MM.1S (cell line): ENCODE data around the gene FAM3B.

Source experiments
- DNase-seq: peaks from one replicate; pipeline ENCODE4 v3.0.0-alpha.2; 2015
- H2AFZ ChIP-seq: fragments of 300-600 bp; sonication (generic); 2 replicates; pipeline ENCODE4 v1.6.0; 2016; ENCODE audit warnings: antibody characterized with exemption, low read length
- H3F3A ChIP-seq: fragments of 300-600 bp; sonication (generic); 2 replicates; pipeline ENCODE4 v1.6.1; 2016; ENCODE audit warnings: mild to moderate bottlenecking, antibody characterized with exemption, low read length, moderate library complexity, mixed read lengths; ENCODE audit not compliant: insufficient read depth
- H3K27ac ChIP-seq: fragments of 300-600 bp; sonication (generic); 2 replicates; pipeline ENCODE4 v1.5.1; 2016; ENCODE audit warnings: mild to moderate bottlenecking, low read length
- H3K27me3 ChIP-seq: fragments of 300-600 bp; sonication (generic); replicated peaks from 2 replicates; pipeline ENCODE4 v1.6.0; 2016; ENCODE audit warnings: low read length; ENCODE audit not compliant: insufficient read depth
- H3K36me3 ChIP-seq: fragments of 300-600 bp; sonication (generic); replicated peaks from 2 replicates; pipeline ENCODE4 v1.6.1; 2016; ENCODE audit warnings: mild to moderate bottlenecking, low read length, mixed read lengths; ENCODE audit not compliant: insufficient read depth
- H3K4me1 ChIP-seq: fragments of 300-600 bp; sonication (generic); 2 replicates; pipeline ENCODE4 v1.6.1; 2016; ENCODE audit warnings: low read length, mixed read lengths
- H3K4me2 ChIP-seq: fragments of 300-600 bp; sonication (generic); 2 replicates; pipeline ENCODE4 v1.6.0; 2016; ENCODE audit warnings: low read depth, low read length
- H3K4me3 ChIP-seq: fragments of 300-600 bp; sonication (generic); 2 replicates; pipeline ENCODE4 v1.5.1; 2016; ENCODE audit warnings: low read length, mixed read lengths
- H3K79me2 ChIP-seq: fragments of 300-600 bp; sonication (generic); 2 replicates; pipeline ENCODE4 v1.6.1; 2016; ENCODE audit warnings: mixed run types, low read length, mixed read lengths
- H3K9ac ChIP-seq: fragments of 300-600 bp; sonication (generic); 2 replicates; pipeline ENCODE4 v1.6.1; 2016; ENCODE audit warnings: low read length, mixed read lengths
- H3K9me2 ChIP-seq: fragments of 300-600 bp; sonication (generic); replicated peaks from 2 replicates; pipeline ENCODE4 v1.6.1; 2016; ENCODE audit warnings: mild to moderate bottlenecking, low read length, mixed read lengths; ENCODE audit not compliant: insufficient read depth
- H3K9me3 ChIP-seq: fragments of 300-600 bp; sonication (generic); replicated peaks from 2 replicates; pipeline ENCODE4 v1.6.1; 2016; ENCODE audit warnings: mild to moderate bottlenecking, low read length, mixed read lengths; ENCODE audit not compliant: insufficient read depth
- H4K20me1 ChIP-seq: fragments of 300-600 bp; sonication (generic); 2 replicates; pipeline ENCODE4 v1.6.1; 2016; ENCODE audit warnings: mild to moderate bottlenecking, low read length, moderate library complexity, mixed read lengths; ENCODE audit not compliant: insufficient read depth
- CTCF ChIP-seq: fragments of 300-600 bp; sonication (generic); IDR thresholded peaks from 2 replicates; pipeline ENCODE4 v1.5.1; 2016; ENCODE audit warnings: antibody characterized with exemption, low read length, mixed read lengths
- EZH2 ChIP-seq: fragments of 300-600 bp; sonication (generic); optimal IDR thresholded peaks from 2 replicates; pipeline ENCODE3; 2017; ENCODE audit warnings: low read depth, mild to moderate bottlenecking, antibody characterized with exemption, low read length, mixed read lengths
- EZH2phosphoT487 ChIP-seq: fragments of 300-600 bp; sonication (generic); IDR thresholded peaks from 2 replicates; pipeline ENCODE4 v1.6.1; 2018; ENCODE audit warnings: antibody characterized with exemption, low read length

The FAM3B gene

GRCh38 chr21:41277196-41277595 lies 39.4 kb upstream of the FAM3B start:
- H3K27ac ChIP-seq: no peak overlapping the region
- no peaks in the 10 kb centered on the region for H3F3A ChIP-seq
- no peak overlapping the region for H3K4me2 ChIP-seq
- no peaks in the 10 kb centered on the region; the same call in 1 of the 2 replicates for H3K9me3 ChIP-seq
- TF ChIP-seq EZH2: no peak
- TF ChIP-seq CTCF: no peak
- TF ChIP-seq EZH2phosphoT487: no peak
- no peaks in the 10 kb centered on the region for H3K4me1 ChIP-seq
- no peak overlapping the region for H3K4me3 ChIP-seq
- no peak overlapping the region for H3K9ac ChIP-seq
- H4K20me1 ChIP-seq: no peaks in the 10 kb centered on the region
- H3K27me3 ChIP-seq: 0 out of 2 replicates have a peak, but pooled peaks cover 4% of the 10 kb centered on the region
- no peak for DNase-seq
- no peaks in the 10 kb centered on the region for H3K79me2 ChIP-seq
- H3K9me2 ChIP-seq: no peaks in the 10 kb centered on the region
- no peaks in the 10 kb centered on the region for H3K36me3 ChIP-seq
- H2AFZ ChIP-seq: no peak overlapping the region

GRCh38 chr21:41277846-41278245 lies 38.8 kb upstream of the FAM3B start:
- TF ChIP-seq CTCF (no peak), EZH2phosphoT487 (no peak), EZH2 (no peak)
- H3K4me1 ChIP-seq: no peaks in the 10 kb centered on the region
- no peak for DNase-seq
- no peaks in the 10 kb centered on the region for H3K9me3 ChIP-seq
- H3K9me2 ChIP-seq: no peaks in the 10 kb centered on the region
- no peak overlapping the region for H3K4me3 ChIP-seq
- H4K20me1 ChIP-seq: no peaks in the 10 kb centered on the region
- no peak overlapping the region for H3K27ac ChIP-seq
- H2AFZ ChIP-seq: no peak overlapping the region
- H3K36me3 ChIP-seq: no peaks in the 10 kb centered on the region
- no peaks in the 10 kb centered on the region for H3K79me2 ChIP-seq
- no peaks in the 10 kb centered on the region for H3F3A ChIP-seq
- 0 out of 2 replicates have a peak, but pooled peaks cover 4% of the 10 kb centered on the region for H3K27me3 ChIP-seq
- no peak overlapping the region for H3K9ac ChIP-seq
- no peak overlapping the region for H3K4me2 ChIP-seq

DNA sequence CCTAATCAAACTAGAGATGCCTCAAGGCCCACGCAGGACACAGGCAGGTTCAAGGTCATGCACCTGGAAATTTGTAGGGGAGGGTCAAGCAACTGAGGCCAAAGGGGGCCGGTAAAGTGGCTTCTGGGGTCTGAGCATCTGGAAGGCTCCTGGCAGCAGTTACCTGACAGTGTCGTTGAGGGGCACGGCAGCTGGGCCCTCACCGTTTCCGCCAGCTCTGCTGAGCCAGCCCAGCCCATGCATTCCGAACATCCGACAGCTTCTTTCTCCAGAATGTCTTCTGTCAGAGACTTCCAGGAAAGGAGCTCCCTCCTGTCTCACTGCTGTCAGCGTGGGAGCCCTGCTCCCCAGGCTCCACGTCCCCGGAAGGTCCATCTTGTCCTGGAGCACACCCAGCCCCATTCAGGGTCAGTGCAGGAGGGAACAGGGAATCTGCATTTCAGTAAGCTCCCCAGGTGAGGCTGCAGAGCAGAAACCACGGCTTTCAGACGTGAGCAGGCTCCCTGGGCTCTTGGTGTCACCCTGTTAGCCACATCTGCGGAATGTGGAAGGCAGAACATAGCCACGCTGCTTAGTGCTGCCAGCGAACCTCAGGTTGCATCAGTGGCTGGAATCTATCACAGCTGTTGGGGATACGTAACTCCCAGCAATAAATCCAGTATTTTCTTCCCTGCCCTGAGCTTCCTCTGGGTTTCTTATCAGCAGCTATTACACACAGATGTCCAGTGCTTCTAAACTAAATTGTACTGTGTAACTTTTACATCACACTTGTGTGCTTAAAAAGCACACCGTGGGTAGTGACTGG lies 36.3 kb upstream of the FAM3B start:
- H4K20me1 ChIP-seq: no peaks in the 10 kb centered on the region
- H3K9me2 ChIP-seq: no peaks in the 10 kb centered on the region
- no peak for DNase-seq
- H3K4me3 ChIP-seq: no peak overlapping the region
- H3K27me3 ChIP-seq: 0 out of 2 replicates have a peak, but pooled peaks cover 4% of the 10 kb centered on the region
- H3K4me2 ChIP-seq: no peak overlapping the region
- H3K9ac ChIP-seq: no peak overlapping the region
- no peaks in the 10 kb centered on the region for H3K4me1 ChIP-seq
- no peaks in the 10 kb centered on the region for H3F3A ChIP-seq
- no peaks in the 10 kb centered on the region for H3K36me3 ChIP-seq
- H3K79me2 ChIP-seq: no peaks in the 10 kb centered on the region
- TF ChIP-seq CTCF: no peak
- no peak for TF ChIP-seq EZH2phosphoT487
- TF ChIP-seq EZH2: no peak
- H3K9me3 ChIP-seq: no peaks in the 10 kb centered on the region
- no peak overlapping the region for H2AFZ ChIP-seq
- no peak overlapping the region for H3K27ac ChIP-seq
